ENCODE data around the gene FBXO31.
"Not testable (repeated sequence)": the region's sequence is repeated elsewhere in the genome, so short reads cannot be mapped to it uniquely, and the experiment has no call there.

Gene FBXO31

GRCh38 chr16:87342978-87343752 is 40.4 kb downstream of the FBXO31 start:
- no peak for DNase-seq (ENCODE audit: low spot score)

DNA sequence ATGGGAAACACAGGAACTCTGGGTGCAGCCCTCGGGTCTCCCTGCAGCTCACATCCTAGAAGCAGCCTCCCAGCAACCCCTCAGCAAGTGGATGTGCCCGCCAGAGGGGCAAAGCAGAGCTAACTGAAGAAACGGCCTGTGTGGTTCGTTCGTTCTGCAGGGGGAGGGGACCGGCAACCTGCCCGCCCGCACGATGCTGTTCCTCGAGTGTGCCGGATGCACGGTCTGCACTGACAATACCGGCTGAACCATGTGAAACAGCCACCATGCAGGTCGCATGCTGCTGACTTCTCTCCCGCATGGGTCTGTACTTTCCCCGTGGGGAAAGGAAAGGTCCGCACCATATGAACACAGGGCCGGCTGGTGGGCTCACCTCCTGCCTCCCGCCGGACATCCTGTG is 41.1 kb downstream of the FBXO31 start:
- no peak for DNase-seq (ENCODE audit: low spot score)

DNA sequence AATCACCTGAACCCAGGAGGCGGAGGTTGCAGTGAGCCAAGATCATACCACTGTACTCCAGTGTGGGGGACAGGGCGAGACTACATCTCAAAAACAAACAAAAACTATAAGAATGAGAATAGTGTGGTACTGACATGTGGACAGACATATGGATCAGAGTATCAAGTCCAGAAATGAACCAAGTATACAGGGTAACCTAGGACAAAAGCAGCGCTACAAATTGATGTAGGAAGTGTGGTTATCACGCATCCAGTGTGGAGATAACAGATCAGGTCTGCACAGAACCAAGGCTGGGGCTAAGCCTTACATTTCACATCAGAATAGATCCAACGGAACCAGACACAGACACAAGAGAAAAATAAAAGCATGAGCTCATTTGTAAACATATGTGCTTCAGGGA is 43.4 kb downstream of the FBXO31 start:
- no peak for DNase-seq (ENCODE audit: low spot score)

DNA sequence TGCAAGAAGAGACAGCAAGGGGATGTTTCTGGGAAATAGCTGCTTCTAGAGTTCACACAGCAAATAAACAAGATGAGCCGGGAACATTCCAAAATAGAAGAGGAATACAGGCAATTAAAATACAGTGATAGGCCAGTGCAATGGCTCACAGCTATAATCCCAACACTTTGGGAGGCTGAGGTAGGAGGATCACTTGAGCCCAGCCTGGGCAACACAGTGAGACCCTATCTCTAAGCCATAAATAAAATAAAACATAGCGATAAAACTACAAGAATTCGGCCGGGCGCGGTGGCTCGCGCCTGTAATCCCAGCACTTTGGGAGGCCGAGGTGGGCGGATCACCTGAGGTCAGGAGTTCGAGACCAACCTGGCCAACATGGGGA is 43.9 kb downstream of the FBXO31 start:
- not testable (repeated sequence) for DNase-seq (ENCODE audit: low spot score)

GRCh38 chr16:87339086-87339723 is 44.4 kb downstream of the FBXO31 start:
- no peak for DNase-seq (ENCODE audit: low spot score)

DNA sequence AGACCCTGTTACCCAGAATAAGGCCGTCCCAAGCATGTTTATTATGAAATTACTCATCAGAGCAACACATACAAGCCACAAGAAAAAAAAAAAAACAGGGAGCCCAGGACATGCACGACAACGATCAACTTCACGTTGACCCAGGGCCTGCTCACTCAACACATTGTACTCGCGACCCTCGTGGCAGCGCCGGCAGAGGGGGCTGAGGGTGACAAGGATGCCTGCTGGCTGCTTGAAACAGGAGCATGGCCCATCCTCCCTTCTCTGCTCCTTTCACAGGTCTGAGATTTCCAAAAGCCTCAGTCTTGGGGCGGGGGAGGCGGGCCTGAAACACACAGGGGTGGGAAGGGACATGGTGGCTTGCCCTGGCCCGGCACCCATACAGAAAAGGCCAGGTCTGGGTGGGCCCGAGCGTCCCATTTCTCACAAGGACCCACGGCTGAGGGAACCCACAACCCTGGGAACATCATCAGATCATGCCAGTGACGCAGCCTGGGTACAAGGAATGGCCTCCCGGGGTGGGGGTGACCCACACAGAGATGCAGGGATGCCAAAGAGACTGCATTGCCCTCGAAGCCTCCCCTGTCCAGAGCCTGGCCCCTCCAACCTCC is 45.3 kb downstream of the FBXO31 start:
- no peak for DNase-seq (ENCODE audit: low spot score)

DNA sequence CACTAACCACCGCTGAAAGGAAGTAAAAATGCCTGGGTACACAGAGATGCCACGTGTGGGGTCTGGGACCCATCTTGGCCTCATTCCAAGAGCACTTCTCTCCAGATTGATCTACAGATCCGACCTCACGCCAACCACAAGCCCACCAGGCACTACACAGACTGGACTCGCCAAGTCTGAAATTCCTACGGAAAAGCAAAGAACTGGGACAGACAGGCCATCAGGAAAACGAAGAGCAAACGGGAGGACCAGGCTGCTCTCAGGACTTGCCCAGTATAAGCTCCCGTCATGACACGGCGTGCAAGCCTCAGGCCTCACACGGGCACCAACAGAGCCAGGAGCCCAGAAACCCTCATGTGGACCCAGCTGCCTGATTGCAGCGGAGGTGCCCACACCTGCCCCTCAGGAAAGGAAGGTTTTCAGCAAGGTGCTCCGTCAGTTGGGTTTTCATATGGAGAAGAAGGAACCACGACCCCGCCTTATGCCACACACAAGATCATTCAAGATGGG is 46.3 kb downstream of the FBXO31 start:
- DNase-seq (ENCODE audit: low spot score), result no peak

DNA sequence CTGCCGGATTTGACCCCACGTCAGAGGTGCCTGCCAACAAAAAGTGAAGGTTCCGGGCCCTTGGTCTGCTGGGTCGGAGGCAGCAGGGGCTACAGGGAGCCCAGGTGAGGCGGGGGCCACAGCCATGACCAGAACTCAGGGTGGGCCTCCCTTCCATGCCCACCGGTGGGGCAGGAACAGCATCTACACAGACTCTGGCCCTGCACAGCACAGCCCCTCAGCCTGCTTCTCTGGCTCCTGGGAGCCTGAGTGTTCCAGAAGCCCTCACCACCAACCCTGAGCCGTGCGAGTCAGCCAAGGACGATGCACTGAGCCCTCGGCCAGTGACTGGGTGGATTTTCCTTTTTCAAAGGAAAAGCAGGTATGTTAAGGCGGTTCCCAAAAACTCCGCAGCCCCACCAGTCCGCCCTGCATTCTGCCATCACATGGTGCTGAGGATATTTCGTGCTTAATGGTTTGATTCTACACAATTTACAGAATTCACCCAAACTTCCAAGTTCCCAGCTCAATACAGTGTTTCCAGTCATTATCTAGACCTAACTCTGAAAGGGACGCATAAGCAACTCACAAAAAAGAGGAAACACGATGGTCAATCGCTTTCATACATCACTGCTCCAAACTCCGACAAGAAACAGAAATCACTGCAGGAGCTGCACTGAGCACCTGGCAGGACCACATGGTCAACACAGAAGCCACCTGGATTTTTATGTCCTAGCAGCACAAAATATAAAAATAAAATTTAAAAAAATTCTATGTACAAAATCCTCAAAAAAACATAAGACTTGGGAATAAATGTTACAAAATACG is 46.9 kb downstream of the FBXO31 start:
- DNase-seq (ENCODE audit: low spot score), result no peak

GRCh38 chr16:87335625-87336433 is 47.7 kb downstream of the FBXO31 start:
- no peak for DNase-seq (ENCODE audit: low spot score)

DNA sequence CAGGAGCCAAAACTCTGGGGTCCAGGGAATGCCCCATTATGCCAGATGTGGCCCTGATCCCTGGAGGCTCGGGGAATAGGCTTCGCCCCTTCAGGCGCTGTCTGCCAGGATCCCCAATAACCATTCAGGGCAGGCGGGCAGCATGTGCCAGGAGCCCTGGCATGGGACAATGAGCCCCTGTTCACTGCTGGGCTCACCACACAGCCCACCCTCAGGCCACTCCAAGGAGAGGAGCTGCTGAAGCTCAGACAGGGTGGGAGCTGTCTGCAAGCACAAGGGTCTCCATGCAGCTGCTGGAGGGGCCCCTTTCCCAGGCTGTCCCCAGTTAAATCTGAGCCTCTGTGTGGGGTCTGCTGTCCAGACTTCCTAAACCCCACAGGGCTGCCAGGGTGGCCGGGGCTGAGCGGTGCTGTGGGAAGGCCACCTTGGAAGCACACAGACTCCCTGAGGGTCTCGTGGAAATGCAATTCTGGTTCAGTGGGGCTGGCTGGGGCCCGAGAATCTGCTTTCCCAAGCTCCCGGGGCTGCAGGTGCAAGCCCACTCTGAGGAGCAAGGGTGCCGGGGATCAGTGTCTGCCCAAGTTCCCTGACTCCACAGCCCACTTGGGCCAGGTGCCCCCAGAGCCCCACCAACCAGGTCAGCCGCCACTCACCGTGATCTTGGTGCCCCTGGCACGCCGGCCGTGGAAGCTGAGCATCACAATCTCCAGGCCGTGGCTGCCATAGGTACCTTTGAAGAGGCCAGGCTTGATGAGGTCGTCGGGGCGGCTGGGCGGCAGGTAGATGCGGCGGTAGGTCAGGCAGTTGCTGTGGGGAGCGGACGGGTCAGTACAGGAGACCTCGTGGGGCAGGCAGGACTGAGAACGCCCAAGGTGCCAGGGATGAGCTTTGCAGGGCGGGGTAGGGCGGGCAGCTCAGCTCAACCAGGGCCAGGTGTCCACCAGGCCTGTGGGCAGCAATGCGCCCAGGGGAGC is 48.6 kb downstream of the FBXO31 start:
- DNase-seq (ENCODE audit: low spot score), result no peak

DNA sequence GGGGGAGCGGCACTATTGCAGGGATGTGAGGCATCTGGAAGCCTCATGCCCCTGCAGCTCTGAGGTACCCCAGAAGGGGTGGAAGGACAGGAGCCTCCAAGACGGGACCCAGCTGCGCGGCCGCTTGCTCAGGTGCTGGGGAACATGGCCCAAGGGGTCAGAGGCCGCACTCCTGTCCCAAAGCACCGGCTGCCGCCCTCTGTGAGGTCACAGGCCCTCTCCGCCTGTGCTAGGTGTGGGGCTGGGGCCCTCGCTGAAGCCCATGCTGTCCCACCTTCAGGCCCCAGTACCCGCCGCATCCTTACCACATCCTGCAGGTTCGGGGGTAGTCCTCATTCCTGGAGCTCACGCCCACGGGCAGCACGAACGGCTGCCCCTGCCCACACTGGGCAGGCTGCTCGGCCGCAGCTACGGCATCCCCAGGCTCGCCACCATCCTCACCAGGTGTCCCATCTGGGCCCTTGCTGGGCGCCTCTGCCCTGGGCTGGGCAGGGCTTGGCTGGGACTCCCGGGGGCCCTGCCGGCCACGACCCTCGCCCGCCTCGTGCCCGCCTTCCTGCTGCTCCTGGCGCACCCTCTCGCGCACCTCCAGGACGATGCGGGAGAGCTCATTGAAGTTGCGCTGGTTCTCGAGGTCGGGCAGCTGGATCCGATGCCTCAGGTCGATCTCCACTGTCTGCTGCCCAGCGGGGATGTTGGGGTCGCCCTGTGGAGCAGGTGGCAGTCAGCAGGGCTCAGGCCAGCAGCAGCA is 49.8 kb downstream of the FBXO31 start:
- no peak for DNase-seq (ENCODE audit: low spot score)

- no peak for DNase-seq (ENCODE audit: low spot score)
Observed at GRCh38 chr16:87333101-87333500, 50.5 kb downstream of the FBXO31 start.

GRCh38 chr16:87332150-87332549 is 51.4 kb downstream of the FBXO31 start:
- no peak for DNase-seq (ENCODE audit: low spot score)

DNA sequence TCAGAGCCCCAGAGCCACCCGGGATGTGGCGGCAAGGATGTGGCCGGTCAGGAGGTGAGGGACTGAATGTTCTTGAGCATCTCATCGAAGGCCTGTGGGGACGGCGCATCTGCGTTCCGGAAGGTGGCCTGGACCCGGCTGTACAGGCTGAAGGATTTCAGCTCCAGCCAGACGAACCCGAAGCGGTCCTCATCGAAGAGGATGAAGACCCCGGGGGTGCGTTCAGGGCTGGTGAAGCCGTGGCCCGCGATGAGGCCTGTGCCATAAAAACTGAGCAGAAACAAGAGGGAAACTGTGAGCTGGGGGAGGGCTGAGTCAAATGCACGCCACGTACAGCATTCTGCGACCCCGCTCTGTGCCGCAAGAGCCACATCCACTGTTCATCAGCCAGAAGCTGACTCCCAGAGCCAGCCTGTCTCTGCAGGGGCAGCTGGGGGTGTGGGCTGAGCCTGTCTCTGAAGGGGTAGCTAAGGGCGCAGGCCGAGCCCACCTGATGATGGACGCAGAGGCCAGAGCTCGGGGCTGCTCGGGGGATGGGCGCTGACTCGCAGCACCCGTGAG is 52.3 kb downstream of the FBXO31 start:
- no peak for DNase-seq (ENCODE audit: low spot score)

DNA sequence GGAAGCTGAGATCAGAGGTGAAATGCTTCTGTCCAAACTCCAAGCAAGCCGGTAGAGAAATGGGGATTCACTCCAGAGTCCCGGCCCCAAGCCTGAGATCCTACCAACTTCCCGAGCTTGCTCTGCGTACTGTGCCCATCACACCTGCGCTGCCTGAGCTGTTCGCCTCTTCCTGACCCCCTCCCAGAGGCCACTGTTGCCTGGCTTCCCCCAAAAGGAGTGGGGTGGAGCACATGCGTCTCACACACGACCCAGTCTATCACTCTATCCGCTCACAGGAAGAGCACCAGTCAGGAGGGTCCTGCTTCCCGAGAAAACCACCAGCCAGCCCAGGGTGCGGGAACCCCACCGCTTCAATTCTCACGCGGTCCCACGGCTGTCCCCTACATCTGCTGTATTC is 52.9 kb downstream of the FBXO31 start:
- no peak for DNase-seq (ENCODE audit: low spot score)

GRCh38 chr16:87330257-87330624 is 53.3 kb downstream of the FBXO31 start:
- DNase-seq (ENCODE audit: low spot score), result no peak

- no peak for DNase-seq (ENCODE audit: low spot score)
Observed at GRCh38 chr16:87329436-87330256, 53.9 kb downstream of the FBXO31 start.

- DNase-seq (ENCODE audit: low spot score), result no peak
Observed at GRCh38 chr16:87328846-87329245, 54.7 kb downstream of the FBXO31 start.

All from hematopoietic multipotent progenitor cell treated with erythropoietin and hydrocortisone succinate and interleukin-3 and kit ligand, for 15 days (in vitro differentiated cells).